ENCODE measurements around the gene RASSF6. TPM values are rescaled to one million over a fixed set of nuclear protein-coding genes. Genes with fewer than 3 reads are reported as not detected.
A peak's percentile ranks its signal among the peaks of the same experiment; 100 is the strongest.

Gene RASSF6, protein sequence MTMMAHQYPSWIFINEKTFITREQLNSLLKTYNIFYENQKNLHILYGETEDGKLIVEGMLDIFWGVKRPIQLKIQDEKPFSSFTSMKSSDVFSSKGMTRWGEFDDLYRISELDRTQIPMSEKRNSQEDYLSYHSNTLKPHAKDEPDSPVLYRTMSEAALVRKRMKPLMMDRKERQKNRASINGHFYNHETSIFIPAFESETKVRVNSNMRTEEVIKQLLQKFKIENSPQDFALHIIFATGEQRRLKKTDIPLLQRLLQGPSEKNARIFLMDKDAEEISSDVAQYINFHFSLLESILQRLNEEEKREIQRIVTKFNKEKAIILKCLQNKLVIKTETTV
- total RNA-seq (under 0.01 TPM in 1 of 2 replicates, not detected in the other), polyA plus RNA-seq (0.01 TPM in 1 of 2 replicates, not detected in the other), polyA minus RNA-seq (ENCODE audit: low replicate concordance) (not detected in 2 replicates)
- 0.03 TPM in 1 of 2 replicates, not detected in the other for polyA plus RNA-seq (2012)

DNA sequence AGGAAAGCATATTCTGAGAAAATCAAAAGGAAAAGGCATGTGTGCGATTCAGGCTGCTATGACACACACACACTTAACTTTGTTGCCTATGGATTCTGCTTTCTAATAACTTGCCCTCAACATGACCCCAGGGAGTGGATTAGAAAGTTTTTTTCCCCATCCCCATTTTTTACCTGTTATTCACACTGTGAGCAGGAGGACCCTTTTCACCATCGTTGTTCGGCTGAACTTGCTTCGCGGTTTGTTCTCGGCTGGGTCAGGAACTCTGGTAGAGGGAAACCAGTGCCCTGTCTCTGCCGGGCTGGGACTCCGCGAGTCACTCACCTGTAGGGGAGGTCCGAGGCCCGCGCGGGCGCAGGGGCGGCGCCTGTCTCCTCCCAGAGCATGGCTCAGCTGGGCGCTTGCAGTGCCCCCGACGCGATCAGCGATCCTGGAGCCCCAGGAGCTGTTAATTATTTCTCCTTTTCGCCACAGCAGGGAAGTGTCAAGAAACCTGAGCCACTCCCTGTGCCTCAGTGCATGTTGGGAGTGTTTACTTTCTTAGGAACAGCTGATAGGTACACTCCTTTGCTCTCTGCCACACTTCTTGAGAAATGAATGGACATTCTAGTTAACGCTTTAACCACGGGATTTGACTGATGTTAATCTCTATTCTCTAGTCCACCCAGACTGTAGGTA lies at the start of gene RASSF6:
TSS of gene RASSF6 (minus strand) at position 322 of the 678 bp plus-strand sequence. CDS start 8,641 bp downstream, outside the sequence.
- TF ChIP-seq EZH2 (IDR thresholded peaks at IDR 0.05; ENCODE audit: low read length, missing control alignments): no peak
- TF ChIP-seq, protein P1, sequence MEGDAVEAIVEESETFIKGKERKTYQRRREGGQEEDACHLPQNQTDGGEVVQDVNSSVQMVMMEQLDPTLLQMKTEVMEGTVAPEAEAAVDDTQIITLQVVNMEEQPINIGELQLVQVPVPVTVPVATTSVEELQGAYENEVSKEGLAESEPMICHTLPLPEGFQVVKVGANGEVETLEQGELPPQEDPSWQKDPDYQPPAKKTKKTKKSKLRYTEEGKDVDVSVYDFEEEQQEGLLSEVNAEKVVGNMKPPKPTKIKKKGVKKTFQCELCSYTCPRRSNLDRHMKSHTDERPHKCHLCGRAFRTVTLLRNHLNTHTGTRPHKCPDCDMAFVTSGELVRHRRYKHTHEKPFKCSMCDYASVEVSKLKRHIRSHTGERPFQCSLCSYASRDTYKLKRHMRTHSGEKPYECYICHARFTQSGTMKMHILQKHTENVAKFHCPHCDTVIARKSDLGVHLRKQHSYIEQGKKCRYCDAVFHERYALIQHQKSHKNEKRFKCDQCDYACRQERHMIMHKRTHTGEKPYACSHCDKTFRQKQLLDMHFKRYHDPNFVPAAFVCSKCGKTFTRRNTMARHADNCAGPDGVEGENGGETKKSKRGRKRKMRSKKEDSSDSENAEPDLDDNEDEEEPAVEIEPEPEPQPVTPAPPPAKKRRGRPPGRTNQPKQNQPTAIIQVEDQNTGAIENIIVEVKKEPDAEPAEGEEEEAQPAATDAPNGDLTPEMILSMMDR (conservative IDR thresholded peaks at IDR 0.05 in 1 of 2, IDR thresholded peaks at IDR 0.05 in 1 of 2; ENCODE audit: low read depth in 1 of 2, low read length in 2 of 2): no peak
- Histone ChIP-seq H3K4me3 (replicated peaks in 1 of 4; ENCODE audit: control extremely low read depth in 1 of 4, insufficient read depth in 1 of 4, low read depth in 3 of 4, low read length in 4 of 4) (peak within 1 kb of the TSS in 2 of 4 experiments; percentile 5 to 33), H3K27me3 (ENCODE audit: control insufficient read depth, insufficient read depth, low read length) (peaks cover 4% of the 10 kb centered on the region), H3K9me3 (ENCODE audit: control insufficient read depth, insufficient read depth, low read depth, low read length) (no peaks in the 10 kb centered on the region), H3K36me3 (ENCODE audit: control insufficient read depth, insufficient read depth, low read length) (no peaks in the 10 kb centered on the region), H3K79me2 (ENCODE audit: control insufficient read depth, insufficient read depth, low read length) (no peaks in the 10 kb centered on the region), H2AFZ (ENCODE audit: low read length) (peak within 1 kb of the TSS; percentile 26), H4K20me1 (ENCODE audit: control insufficient read depth, extremely low read depth, insufficient read depth, low read length) (no peaks in the 10 kb centered on the region), H3K4me1 (ENCODE audit: control insufficient read depth, extremely low read depth, insufficient read depth, low read length) (no peaks in the 10 kb centered on the region), H3K4me2 (ENCODE audit: extremely low read depth, insufficient read depth, low read length) (peak within 1 kb of the TSS; percentile 32), H3K27ac (ENCODE audit: insufficient read depth, low read length) (no peak within 1 kb of the TSS), H3K9ac (ENCODE audit: insufficient read depth, low read length) (no peak within 1 kb of the TSS)
- DNase-seq (ENCODE audit: low read depth in 2 of 2): peak in 1 of 2 donors; percentile 20

DNA sequence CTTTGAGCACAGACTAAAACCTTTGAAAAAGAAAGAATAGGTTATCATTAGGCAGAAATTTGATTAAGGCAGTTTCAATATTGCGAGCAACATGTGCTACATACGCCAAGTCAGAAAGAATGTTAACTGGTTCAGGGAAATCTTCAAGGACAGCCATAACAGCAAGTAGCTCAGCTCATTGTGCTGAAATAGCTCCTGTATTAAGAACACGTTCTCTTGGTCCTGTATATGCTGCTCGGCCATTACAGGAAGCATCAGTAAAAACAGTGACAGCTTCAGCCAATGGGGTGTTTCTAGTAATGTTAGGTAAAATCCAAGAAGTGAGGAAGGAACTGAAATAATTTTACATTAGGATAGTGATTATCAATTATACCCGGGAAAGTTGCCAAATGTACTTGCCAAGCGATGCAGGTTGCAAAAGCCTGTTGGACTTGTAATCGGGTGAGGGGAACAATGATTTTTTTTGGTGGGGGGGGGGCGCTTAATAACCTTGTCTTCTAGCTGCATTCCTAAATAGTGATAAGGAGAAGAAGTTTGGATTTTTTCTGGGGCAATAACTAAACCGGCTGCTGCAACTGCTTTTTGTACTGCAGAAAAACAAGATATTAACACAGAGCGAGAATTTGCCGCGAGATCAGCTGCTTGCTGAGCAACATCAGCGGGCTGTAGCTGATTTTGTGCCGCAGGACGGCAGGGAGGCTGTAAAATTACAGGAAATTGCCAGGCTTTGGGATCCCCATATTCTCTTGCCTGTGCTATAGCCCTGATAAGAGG lies 49.4 kb upstream of the RASSF6 start:
- Histone ChIP-seq H3K79me2 (ENCODE audit: control insufficient read depth, insufficient read depth, low read length) (no peaks in the 10 kb centered on the region), H4K20me1 (ENCODE audit: control insufficient read depth, extremely low read depth, insufficient read depth, low read length) (no peaks in the 10 kb centered on the region), H3K4me1 (ENCODE audit: control insufficient read depth, extremely low read depth, insufficient read depth, low read length) (peaks cover 4% of the 10 kb centered on the region), H3K9me3 (ENCODE audit: control insufficient read depth, insufficient read depth, low read depth, low read length) (no peaks in the 10 kb centered on the region), H3K9ac (ENCODE audit: insufficient read depth, low read length) (no peak overlapping the region), H3K4me2 (ENCODE audit: extremely low read depth, insufficient read depth, low read length) (peak overlapping the region; percentile 35), H3K4me3 (replicated peaks in 1 of 4; ENCODE audit: control extremely low read depth in 1 of 4, insufficient read depth in 1 of 4, low read depth in 3 of 4, low read length in 4 of 4) (no peak overlapping the region), H3K27ac (ENCODE audit: insufficient read depth, low read length) (no peak overlapping the region), H3K27me3 (ENCODE audit: control insufficient read depth, insufficient read depth, low read length) (no peaks in the 10 kb centered on the region), H3K36me3 (ENCODE audit: control insufficient read depth, insufficient read depth, low read length) (no peaks in the 10 kb centered on the region), H2AFZ (ENCODE audit: low read length) (peak overlapping the region; percentile 46)
- peak in 1 of 2 donors; percentile 37 for DNase-seq (ENCODE audit: low read depth in 2 of 2)
- TF ChIP-seq EZH2 (IDR thresholded peaks at IDR 0.05; ENCODE audit: low read length, missing control alignments): no peak
- TF ChIP-seq, protein P1 (conservative IDR thresholded peaks at IDR 0.05 in 1 of 2, IDR thresholded peaks at IDR 0.05 in 1 of 2; ENCODE audit: low read depth in 1 of 2, low read length in 2 of 2): no peak
